IPS DF 19.7 (cell line): ENCODE results near the gene ZNF45.
"Not testable (repeated sequence)": the region's sequence is repeated elsewhere in the genome, so short reads cannot be mapped to it uniquely, and the experiment has no call there.

Source experiments
- DNase-seq: peaks from one replicate; pipeline ENCODE4 v3.0.0-alpha.2; 2013; ENCODE audit warnings: low read depth, low spot score

The ZNF45 gene

GRCh38 chr19:43934985-43935708 lies at the start of gene ZNF45:
ZNF45 (minus strand) TSS chr19:43935282; CDS start chr19:43922185, 13,097 bp downstream.
- peak; percentile 64 for DNase-seq

DNA sequence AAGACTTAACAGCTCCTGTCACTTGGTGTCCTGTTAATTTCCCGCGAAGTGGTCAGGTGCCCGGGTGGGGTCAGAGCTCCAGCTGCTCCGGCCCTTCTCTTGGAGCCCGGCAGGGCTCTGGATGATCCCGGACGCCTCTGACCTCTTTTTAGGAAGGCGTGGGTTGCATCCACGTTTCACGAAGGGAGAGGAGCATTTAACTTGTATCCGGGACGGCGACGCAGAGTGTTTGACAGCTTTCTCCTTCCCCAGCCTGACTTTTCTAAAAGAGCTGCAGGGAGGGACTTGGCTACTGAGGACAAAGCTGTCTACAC lies 49.6 kb upstream of the ZNF45 start:
- no peak for DNase-seq

DNA sequence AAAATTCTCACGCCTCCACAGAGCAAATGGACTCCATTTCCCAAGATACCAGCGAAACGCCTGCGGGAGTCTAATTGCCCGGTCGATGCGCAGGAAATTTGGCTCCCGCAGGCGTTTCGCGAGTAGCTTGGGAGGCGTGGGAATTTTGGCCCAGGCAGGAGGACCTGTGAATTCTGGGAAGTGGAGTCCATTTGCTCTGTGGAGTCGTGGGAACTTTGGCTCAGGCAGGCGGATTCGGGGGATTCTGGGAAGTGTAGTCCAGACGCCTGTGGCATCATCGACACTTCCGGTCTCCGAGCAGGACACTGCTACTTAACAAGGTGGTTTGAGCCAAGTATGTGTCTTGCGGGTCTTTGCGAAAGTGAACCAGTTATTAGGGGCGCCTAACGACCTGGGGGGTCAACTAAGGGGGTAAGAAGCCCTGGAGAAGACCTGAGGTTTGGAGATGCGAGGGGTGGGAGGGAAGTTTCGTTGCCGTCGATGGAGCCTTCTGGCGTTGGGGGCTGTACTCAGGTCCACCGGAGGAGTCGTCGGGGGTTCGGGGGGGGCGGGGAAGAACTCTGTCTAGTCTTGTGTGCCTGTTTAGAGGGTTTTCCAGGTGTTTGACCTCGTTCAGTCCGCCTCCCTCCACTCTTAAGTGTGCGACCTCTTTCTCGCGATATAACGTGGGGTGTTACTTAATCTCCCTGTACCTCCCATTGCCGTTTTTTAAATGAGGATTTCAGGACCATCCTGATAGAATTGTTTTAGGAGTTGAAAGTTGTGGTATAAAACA lies 49.0 kb upstream of the ZNF45 start, which contains the start of gene ZNF155:
ZNF155 (plus strand) TSS at position 277 of the 775 bp plus-strand sequence. CDS start 4,356 bp downstream, outside the sequence.
- peak; percentile 98 for DNase-seq

- DNase-seq, result no peak
These were observed 48.4 kb upstream of the ZNF45 start for GRCh38 chr19:43983544-43983911.

DNA sequence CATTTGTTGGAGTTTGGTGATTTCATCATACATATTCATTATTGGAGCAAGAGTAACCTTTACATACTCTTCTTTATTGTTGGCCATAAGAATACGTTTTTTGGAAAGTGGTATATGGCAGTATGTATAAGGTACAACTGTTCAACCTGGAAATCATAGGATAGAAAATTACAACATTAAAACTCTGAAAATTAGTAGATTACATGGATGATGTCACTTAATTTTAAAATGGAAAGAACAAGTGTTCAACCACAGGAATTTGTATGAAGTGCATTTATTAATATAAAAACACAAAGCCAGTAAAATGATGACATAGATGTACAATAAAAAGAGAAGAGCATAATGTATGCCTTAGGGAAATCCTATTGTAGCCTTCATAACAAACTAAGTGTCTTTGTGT lies 41.6 kb upstream of the ZNF45 start:
- DNase-seq, result no peak

GRCh38 chr19:43966079-43966694 lies 31.1 kb upstream of the ZNF45 start:
- no peak for DNase-seq

DNA sequence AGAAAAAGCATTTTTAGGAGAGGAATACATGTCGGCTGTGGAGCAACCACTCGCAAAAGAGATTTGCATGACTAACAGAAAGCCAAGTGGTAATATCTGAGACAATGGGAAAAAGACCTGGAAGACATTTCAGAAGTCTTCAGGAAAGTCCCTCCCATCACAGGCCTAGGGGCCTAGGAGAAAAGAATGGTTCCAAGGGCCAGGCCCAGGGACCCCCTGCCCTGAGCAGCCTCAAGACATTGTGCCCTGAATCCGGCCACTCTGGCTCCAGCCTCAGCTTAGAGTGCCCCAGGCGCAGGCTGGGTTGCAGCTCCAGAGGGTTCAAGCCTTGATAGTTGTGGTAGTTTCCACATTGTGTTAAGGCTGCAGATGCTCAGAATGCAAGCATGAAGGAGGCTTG lies 25.3 kb upstream of the ZNF45 start:
- no peak for DNase-seq

- DNase-seq, result no peak
These were observed 22.8 kb upstream of the ZNF45 start for GRCh38 chr19:43957891-43958290.

DNA sequence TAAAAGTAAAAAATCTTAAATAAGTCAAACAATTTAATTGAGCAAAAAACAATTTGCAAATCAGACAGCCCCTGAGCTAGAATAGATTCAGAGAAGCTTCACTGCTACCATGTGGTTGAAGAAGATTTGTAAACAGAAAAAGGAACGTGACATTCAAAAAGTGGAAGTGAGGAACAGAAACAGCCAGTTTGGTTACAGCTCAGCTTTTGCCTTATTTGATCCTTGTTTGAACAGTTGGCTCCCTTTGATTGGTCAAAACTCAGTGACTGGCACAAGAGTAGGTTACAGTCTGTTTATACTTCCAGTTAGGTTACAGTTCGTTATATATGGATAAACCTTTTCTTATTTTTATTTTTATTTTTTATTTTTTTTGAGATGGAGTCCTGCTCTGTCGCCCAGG lies 21.7 kb upstream of the ZNF45 start:
- DNase-seq, result no peak

DNA sequence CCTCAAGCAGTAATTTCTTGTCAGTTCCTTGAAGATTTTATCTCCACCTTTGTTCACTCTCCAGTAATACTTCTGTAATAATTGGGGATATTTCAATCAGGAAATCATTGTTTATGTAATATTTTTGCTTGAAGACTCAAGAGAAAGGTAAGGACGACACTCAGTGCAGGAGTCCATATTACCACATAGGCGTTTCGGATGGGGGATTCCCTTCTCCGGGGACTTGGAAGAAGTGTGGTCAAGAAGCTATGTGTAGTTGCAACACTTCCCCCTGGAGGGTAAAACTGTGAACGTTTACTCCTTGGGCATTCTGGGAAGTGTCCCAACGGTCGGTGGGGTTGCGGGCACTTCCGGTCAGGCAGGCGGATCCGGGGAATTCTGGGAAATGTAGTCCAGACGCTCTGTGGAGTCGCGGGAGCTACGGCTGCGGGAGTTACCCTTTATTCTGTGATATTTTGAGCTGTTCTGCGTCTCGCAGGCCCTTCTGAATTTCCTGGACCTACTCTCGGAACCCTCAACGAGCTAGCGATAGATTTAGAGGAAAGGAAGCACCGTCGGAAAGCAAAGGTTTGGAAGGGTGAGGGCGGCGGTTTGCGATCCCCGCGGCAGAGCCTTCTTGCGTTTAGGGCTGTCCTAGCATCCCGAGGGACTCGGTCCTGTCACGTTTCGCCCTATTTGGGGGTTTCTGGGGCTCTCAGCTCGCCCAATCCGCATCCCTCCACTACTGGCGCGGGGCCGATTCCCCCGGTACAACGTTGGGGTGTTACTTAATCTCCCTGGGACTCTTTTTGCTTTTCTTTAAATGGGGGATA lies 16.0 kb upstream of the ZNF45 start, which contains the start of gene ZNF221:
ZNF221 (plus strand) TSS at position 395 of the 812 bp plus-strand sequence. CDS start 11,499 bp downstream, outside the sequence.
- DNase-seq, result peak; percentile 98

DNA sequence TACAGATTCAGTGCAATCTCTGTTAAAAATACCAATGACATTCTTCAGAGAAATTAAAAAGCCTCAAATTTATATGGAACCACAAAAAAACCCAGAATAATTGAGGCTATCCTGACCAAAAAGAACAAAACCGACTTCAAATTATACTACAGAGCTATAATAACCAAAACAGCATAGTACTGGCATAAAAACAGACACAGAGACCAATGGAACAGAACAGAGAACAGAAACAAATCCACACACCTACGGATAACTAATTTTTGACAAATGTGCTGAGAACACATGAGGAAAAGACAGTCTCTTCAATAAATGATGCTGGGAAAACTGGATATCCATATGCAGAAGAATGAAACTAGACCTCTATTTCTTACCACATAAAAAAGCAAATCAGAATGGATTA lies 14.7 kb upstream of the ZNF45 start:
- DNase-seq, result not testable (repeated sequence)

DNA sequence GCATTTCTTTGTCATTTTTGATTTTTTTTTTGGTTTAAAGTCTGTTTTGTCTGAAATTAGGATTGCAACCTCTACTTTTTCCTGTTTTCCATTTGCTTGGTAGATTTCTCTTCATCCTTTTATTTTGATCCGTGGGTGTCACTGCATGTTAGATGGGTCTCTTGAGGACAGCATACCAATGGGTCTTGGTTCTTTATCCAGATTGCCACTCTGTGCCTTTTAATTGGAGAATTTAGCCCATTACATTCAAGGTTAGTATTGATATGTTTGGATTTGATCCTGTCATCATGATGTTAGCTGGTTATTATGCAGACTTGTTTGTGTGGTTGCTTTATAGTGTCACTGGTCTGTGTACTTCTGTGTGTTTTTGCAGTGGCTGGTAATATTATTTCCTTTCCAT lies 12.3 kb upstream of the ZNF45 start:
- not testable (repeated sequence) for DNase-seq

- no peak for DNase-seq
These were observed 6.1 kb upstream of the ZNF45 start for GRCh38 chr19:43941209-43941608.

GRCh38 chr19:43940719-43941118 lies 5.6 kb upstream of the ZNF45 start:
- DNase-seq, result no peak

DNA sequence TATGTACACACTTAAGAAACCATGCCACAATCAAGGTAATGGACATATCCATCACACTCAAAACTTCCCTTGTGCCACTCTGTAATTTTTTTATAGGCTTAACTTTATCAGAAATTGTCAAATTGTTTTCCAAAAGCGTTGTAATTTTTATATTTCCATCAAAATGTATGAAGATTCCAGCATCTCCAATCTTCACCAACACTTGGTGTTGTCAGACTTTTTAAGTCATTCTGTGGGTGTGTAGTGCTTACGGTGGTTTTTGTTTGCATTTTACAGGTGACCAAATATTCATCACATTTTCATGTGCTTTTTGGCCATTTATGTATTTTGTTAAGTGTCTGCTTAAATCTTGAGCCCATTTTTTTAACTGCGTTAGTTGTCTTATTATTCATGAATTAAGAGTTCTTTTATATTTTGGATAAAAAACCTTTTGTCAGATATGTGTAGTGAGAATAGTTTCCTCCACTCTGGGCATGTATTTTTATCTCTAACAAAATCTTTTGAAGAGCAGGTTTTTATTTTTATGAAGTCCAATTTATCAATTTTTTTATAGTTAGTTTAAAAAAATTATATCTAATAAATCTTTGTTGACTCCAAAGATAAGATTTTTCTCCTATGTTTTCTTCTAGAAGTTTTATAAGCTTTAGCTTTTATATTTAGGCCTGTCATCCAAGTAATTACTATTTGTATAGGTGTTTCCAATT lies 4.6 kb upstream of the ZNF45 start:
- DNase-seq, result no peak

DNA sequence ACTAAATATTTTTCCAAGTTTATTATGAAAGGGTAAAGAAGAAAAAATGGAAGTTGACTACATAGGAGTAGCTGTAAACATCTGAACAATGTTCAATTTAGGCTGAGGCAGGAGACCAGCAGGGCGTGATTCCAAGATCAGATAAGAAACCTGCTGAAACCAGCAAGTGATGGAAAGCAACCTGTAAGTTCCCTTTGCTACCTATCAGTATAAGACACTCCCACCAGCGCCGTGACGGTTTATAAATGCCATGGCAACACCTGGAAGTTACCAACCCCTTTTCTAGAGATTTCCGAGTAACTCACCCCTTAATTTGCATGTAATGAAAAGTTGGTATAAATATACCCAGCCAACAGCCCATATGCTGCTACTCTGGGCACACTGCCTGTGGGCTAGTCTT lies 1.1 kb upstream of the ZNF45 start:
- DNase-seq, result no peak

- DNase-seq, result no peak
These were observed 762 bp downstream of the ZNF45 start for GRCh38 chr19:43934055-43934984.

DNA sequence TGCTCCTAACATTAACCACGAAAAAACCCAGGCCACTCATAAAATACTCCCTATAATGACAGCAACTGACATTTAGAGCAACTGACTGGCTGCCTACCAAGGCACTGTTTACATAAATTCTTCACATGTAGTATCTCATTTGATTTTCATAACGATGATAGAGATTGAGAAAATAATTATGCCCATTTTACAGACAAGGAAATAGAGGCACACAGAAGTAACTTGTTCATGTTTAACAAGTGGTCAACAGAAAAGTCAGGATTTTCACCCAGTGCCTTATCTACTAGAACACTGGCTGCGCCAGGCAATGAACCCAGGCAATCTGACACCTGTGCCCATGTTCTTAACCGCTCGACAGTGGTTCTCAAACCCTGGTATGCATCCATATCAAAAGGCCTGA lies 6.3 kb downstream of the ZNF45 start:
- no peak for DNase-seq

- DNase-seq, result no peak
These were observed 11.2 kb downstream of the ZNF45 start for GRCh38 chr19:43923875-43924274.

- no peak for DNase-seq
These were observed 21.0 kb downstream of the ZNF45 start for GRCh38 chr19:43914051-43914450.
